Measurements from ENCODE around the gene TTC7B.

- TF ChIP-seq POLR2A (IDR thresholded peaks at IDR 0.05) (no peak), CTCF (IDR thresholded peaks at IDR 0.05) (no peak)
Measured at GRCh38 chr14:90506748-90507147, 309.5 kb downstream of the TTC7B start.

All from Peyer's patch (tissue), 4 donors.